ENCODE data around the gene PID1.

Gene PID1

GRCh38 chr2:228987441-228988155 is 283.5 kb downstream of the PID1 start:
- DNase-seq: no peak

DNA sequence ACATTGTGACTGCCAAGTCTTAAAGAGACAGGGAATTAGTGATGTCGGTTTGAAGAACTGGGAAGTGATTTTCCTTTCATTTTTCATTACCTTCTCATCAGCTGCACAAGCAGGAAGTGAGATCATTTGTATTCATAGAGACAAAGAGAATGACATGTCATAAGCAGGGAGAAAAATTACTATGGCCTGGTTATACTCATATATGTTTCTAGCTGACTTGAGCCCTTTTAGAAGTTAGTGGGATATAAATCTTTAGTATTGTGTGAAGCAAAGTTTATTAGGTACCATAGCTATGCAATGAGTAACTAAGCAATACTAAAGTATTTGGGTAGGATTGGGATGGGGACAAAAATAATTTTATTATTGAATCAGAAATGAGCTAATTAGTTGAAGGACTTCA is 284.1 kb downstream of the PID1 start:
- no peak for DNase-seq

- no peak for DNase-seq
Measured at GRCh38 chr2:228983700-228984099, 287.4 kb downstream of the PID1 start.

DNA sequence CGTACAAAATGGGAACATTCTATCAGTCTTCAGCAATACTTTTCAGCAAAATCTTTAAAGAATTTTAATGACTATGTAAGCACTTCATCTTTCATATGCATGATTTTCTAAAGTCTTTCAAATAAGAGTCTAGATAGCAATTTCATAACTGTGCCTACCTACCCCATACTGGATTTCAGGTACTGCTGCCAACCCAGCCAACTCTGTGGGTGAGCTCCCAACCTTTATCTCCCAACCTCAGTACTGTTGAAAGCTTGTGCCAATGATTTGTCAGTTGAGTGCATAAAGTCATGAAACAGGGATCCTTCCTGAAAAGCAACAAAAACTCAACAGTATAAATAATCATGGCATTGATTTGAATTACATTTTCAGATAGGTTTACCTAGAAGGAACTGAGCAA is 296.9 kb downstream of the PID1 start:
- no peak for DNase-seq

All from KG1 (cell line).